Measurements from ENCODE around the gene GRIK4. TPM values are rescaled to one million over a fixed set of nuclear protein-coding genes. Genes with fewer than 3 reads are reported as not detected.

Gene GRIK4
- total and polyA plus RNA-seq, 2 of the 4 experiments (the other 2 are of a cell fraction) = 0.18 to 0.38 TPM

- Histone ChIP-seq H3K23ac (ENCODE audit: low read depth, low read length) (no peak overlapping the region), H2BK20ac (ENCODE audit: low read depth, low read length) (no peak overlapping the region), H2BK5ac (ENCODE audit: low read depth, low read length, poor library complexity, severe bottlenecking) (no peak overlapping the region), H2AK9ac (replicated peaks; ENCODE audit: low read depth, low read length, poor library complexity) (no peak overlapping the region), H3K79me1 (ENCODE audit: low read depth in 1 of 2, low read length in 2 of 2) (no peaks in the 10 kb centered on the region), H3K4me1 (ENCODE audit: control insufficient read depth, insufficient read depth, low read length) (peaks cover 11% of the 10 kb centered on the region; the same call in 1 of the 2 replicates), H2BK120ac (ENCODE audit: low read depth, low read length) (no peak overlapping the region), H4K8ac (ENCODE audit: low read depth in 2 of 2, low read length in 2 of 2) (no peak overlapping the region), H3K56ac (ENCODE audit: extremely low read depth, insufficient read depth, low read length) (no peak overlapping the region), H3K18ac (ENCODE audit: low read depth, low read length) (no peak overlapping the region), H3K4me3 (ENCODE audit: insufficient read depth, low read depth, low read length) (no peak overlapping the region), H2BK15ac (ENCODE audit: low read depth, low read length) (no peak overlapping the region), H4K20me1 (ENCODE audit: insufficient read depth, low read length) (no peaks in the 10 kb centered on the region), H3K36me3 (ENCODE audit: control insufficient read depth, insufficient read depth, low read length) (no peaks in the 10 kb centered on the region), H3K4ac (ENCODE audit: low read depth, low read length) (no peak overlapping the region), H3K27ac (ENCODE audit: insufficient read depth, low read length) (no peak overlapping the region), H3K14ac (replicated peaks; ENCODE audit: low read depth, low read length) (no peak overlapping the region), H3K9ac (ENCODE audit: low read depth, low read length) (no peak overlapping the region), H4K5ac (ENCODE audit: low read depth, low read length) (no peak overlapping the region), H2AK5ac (ENCODE audit: low read depth, low read length) (no peak overlapping the region), H3K9me3 (ENCODE audit: control insufficient read depth, insufficient read depth, low read length) (no peaks in the 10 kb centered on the region), H3K4me2 (ENCODE audit: low read depth, low read length) (no peak overlapping the region), H2AFZ (replicated peaks; ENCODE audit: low read length, poor library complexity) (no peak overlapping the region), H4K91ac (ENCODE audit: insufficient read depth, low read depth, low read length) (no peak overlapping the region), H3K27me3 (ENCODE audit: control insufficient read depth, insufficient read depth, low read length) (peaks cover 9% of the 10 kb centered on the region; the same call in 1 of the 2 replicates), H3K9me1 (ENCODE audit: insufficient read depth, low read length) (peaks cover 10% of the 10 kb centered on the region)
- dilution Hi-C loops (cut with HindIII; ENCODE audit: low sequenced_read_pairs, unreplicated experiment) = no loop called here
- DNase-seq = no peak
- intact Hi-C loops (cut with micrococcal nuclease) = loop anchor here (10.0 kb wide), 4 partner anchors 170 to 480 kb away; partner anchors contain the start of gene GRIK4
- ATAC-seq (ENCODE audit: low read depth) = no peak
- no TSS peak for BruUV-seq (replicated peaks)
- TF ChIP-seq MAFK (IDR thresholded peaks at IDR 0.05; ENCODE audit: low read depth, low read length) = no peak
- no peak for TF ChIP-seq ELK1 (IDR thresholded peaks at IDR 0.05; ENCODE audit: borderline replicate concordance, low read depth, low read length)
- ChIA-PET POLR2A (ENCODE audit: unreplicated experiment) (no interaction called here), CTCF (no interaction called here)
- in situ Hi-C loops (cut with MboI; ENCODE audit: low sequenced_read_pairs) = no loop called here
- 67% methylated on average over 1 of the region's 3 CpGs; no CpG with 5 or more reads in 1 of the 2 experiments for WGBS, 2 experiments (ENCODE audit: extremely low coverage in 2 of 2, insufficient read length in 1 of 2)
Observed at GRCh38 chr11:120714438-120714837, 202.9 kb downstream of the GRIK4 start.
